H1 (cell line): ENCODE measurements around the gene GPSM1.

Experiments
- BCL11A ChIP-seq, 2 experiments: IDR thresholded peaks; one replicate each; pipeline ENCODE4 v1.6.1; 2011; ENCODE audit warnings: low read depth in 2 of 2, low read length in 2 of 2, mild to moderate bottlenecking in 2 of 2
- EGR1 ChIP-seq: IDR thresholded peaks from 2 replicates; pipeline ENCODE4 v1.6.1; 2011; ENCODE audit warnings: low read depth, low read length, borderline replicate concordance
- POLR2A ChIP-seq, 2 experiments: IDR thresholded peaks; 1 replicate in 1 of 2; 2 replicates in 1 of 2; pipeline ENCODE4 v1.6.1; 2011; ENCODE audit warnings: low read depth in 2 of 2, low read length in 2 of 2, mild to moderate bottlenecking in 2 of 2; ENCODE audit errors: control extremely low read depth in 1 of 2
- POLR2AphosphoS5 ChIP-seq: IDR thresholded peaks from 2 replicates; pipeline ENCODE4 v1.6.1; 2011; ENCODE audit warnings: low read depth, low read length
- POU5F1 ChIP-seq: IDR thresholded peaks from 2 replicates; pipeline ENCODE4 v1.6.1; 2011; ENCODE audit warnings: low read depth, mild to moderate bottlenecking, low read length, moderate library complexity
- SAP30 ChIP-seq: fragments of 300-600 bp; sonication (generic); IDR thresholded peaks from 2 replicates; pipeline ENCODE4 v1.7.1; 2012; ENCODE audit warnings: low read length, moderate library complexity, mild to moderate bottlenecking, inconsistent platforms; ENCODE audit not compliant: insufficient read depth, insufficient replicate concordance
- TAF7 ChIP-seq: optimal IDR thresholded peaks from 2 replicates; pipeline ENCODE3; 2011; ENCODE audit warnings: low read depth, mild to moderate bottlenecking, inconsistent platforms, low read length, moderate library complexity, borderline replicate concordance
- TF ChIP-seq, protein P1 (sequence below), 3 experiments: IDR thresholded peaks; 1 replicate in 2 of 3; 2 replicates in 1 of 3; pipeline versions ENCODE4 v1.5.1 to v1.6.1; 2011; ENCODE audit warnings: low read length in 3 of 3, mild to moderate bottlenecking in 3 of 3, inconsistent platforms in 2 of 3, low read depth in 1 of 3, moderate library complexity in 1 of 3; ENCODE audit not compliant: insufficient read depth in 1 of 3; ENCODE audit errors: control extremely low read depth in 1 of 3
- TF ChIP-seq, protein P2 (sequence below): IDR thresholded peaks from 2 replicates; pipeline ENCODE4 v1.6.1; 2011; ENCODE audit warnings: low read depth, mild to moderate bottlenecking, low read length; ENCODE audit not compliant: insufficient read depth

DNA sequence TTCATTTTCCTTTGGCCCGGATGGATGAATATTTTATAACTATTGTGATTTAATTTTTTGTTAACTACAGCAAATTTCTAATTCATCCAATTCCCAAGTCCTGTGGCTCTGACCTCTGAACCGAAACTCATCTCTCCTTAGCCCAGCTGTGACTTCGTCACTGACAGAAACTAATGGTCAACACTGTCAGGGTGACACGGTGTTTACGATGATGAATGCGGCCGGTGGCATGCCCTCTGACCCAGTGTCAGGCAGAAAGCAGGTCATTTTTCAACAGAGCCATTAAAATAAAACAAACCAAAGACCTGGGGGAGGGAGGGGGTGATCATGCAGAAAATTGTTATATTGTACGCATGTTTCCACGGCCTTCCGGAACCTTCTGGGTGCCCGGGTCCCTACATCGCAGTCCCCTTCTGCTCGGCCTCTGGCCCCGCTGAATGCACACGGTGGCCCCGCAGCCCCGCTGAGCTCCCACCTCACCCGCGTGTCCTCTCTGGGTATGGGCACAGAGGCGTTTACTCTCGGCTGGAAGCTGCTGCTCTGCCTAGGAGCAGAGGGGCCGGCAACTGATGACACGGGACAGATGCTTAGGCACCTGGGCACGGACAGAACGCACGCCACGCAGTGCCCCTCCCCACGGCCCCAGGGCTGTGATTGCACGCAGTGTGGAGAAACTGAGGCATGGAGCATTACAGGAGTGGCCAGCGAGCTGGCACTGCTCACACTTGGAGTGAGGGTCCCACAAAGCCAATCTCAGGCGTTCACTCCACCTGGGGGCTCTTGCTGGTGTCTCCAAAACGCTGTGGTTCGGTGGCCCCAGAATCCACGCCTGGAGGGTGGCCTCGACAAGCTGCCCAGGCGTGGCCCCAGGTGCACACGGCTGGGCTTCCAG is 31.6 kb upstream of the GPSM1 start:
- no peak for TF ChIP-seq POLR2A (IDR thresholded peaks at IDR 0.05; ENCODE audit: control extremely low read depth in 1 of 2, low read depth in 2 of 2, low read length in 2 of 2)
- TF ChIP-seq, protein P1, sequence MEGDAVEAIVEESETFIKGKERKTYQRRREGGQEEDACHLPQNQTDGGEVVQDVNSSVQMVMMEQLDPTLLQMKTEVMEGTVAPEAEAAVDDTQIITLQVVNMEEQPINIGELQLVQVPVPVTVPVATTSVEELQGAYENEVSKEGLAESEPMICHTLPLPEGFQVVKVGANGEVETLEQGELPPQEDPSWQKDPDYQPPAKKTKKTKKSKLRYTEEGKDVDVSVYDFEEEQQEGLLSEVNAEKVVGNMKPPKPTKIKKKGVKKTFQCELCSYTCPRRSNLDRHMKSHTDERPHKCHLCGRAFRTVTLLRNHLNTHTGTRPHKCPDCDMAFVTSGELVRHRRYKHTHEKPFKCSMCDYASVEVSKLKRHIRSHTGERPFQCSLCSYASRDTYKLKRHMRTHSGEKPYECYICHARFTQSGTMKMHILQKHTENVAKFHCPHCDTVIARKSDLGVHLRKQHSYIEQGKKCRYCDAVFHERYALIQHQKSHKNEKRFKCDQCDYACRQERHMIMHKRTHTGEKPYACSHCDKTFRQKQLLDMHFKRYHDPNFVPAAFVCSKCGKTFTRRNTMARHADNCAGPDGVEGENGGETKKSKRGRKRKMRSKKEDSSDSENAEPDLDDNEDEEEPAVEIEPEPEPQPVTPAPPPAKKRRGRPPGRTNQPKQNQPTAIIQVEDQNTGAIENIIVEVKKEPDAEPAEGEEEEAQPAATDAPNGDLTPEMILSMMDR (IDR thresholded peaks at IDR 0.05; ENCODE audit: control extremely low read depth in 1 of 3, insufficient read depth in 1 of 3, low read depth in 1 of 3, low read length in 3 of 3), result no peak
- no peak for TF ChIP-seq BCL11A (IDR thresholded peaks at IDR 0.05; ENCODE audit: low read depth in 2 of 2, low read length in 2 of 2)
- TF ChIP-seq, protein P2, sequence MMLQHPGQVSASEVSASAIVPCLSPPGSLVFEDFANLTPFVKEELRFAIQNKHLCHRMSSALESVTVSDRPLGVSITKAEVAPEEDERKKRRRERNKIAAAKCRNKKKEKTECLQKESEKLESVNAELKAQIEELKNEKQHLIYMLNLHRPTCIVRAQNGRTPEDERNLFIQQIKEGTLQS, result no peak
- TF ChIP-seq TAF7, result no peak
- no peak for TF ChIP-seq POU5F1
- TF ChIP-seq SAP30, result no peak
- no peak for TF ChIP-seq POLR2AphosphoS5
- no peak for TF ChIP-seq EGR1
